Nephron (organoid): ENCODE measurements around the gene MYO1G.

Experiments
- H3K27ac Mint-ChIP-seq, 3 experiments: 2 replicates each; pipeline ENCODE4 v1.8.0; 2020; ENCODE audit warnings: mixed read lengths in 3 of 3, mild to moderate bottlenecking in 2 of 3, moderate library complexity in 1 of 3
- H3K27me3 Mint-ChIP-seq: 2 replicates; pipeline ENCODE4 v1.8.0; 2021; ENCODE audit warnings: low read depth, mild to moderate bottlenecking, moderate library complexity, mixed read lengths
- H3K36me3 Mint-ChIP-seq: 2 replicates; pipeline ENCODE4 v1.8.0; 2020; ENCODE audit warnings: low read depth, mixed read lengths
- H3K4me1 Mint-ChIP-seq: 2 replicates; pipeline ENCODE4 v1.8.0; 2020; ENCODE audit warnings: mixed read lengths
- H3K4me3 Mint-ChIP-seq, 3 experiments: 2 replicates each; pipeline ENCODE4 v1.8.0; 2020; ENCODE audit warnings: mild to moderate bottlenecking in 3 of 3, mixed read lengths in 3 of 3, moderate library complexity in 2 of 3
- H3K9me3 Mint-ChIP-seq: 2 replicates; pipeline ENCODE4 v1.8.0; 2020; ENCODE audit warnings: mixed read lengths
- CTCF ChIP-seq, 3 experiments: fragments of 200-600 bp; sonication (generic); IDR thresholded peaks; one replicate each; pipeline ENCODE4 v1.5.0; 2021; ENCODE audit warnings: antibody characterized with exemption in 3 of 3; ENCODE audit not compliant: unreplicated experiment in 3 of 3

Gene MYO1G

GRCh38 chr7:44964831-44965440 is 13.9 kb downstream of the MYO1G start:
- no peaks in the 10 kb centered on the region for H3K36me3 Mint-ChIP-seq
- no peak overlapping the region for H3K4me3 Mint-ChIP-seq
- no peak overlapping the region for H3K27ac Mint-ChIP-seq
- no peak for TF ChIP-seq CTCF (IDR thresholded peaks at IDR 0.05; ENCODE audit: unreplicated experiment in 3 of 3)
- no peaks in the 10 kb centered on the region for H3K9me3 Mint-ChIP-seq
- H3K4me1 Mint-ChIP-seq = no peaks in the 10 kb centered on the region
- peaks cover 3% of the 10 kb centered on the region for H3K27me3 Mint-ChIP-seq

GRCh38 chr7:44964384-44964830 is 14.4 kb downstream of the MYO1G start:
- H3K9me3 Mint-ChIP-seq = no peaks in the 10 kb centered on the region
- peaks cover 3% of the 10 kb centered on the region for H3K27me3 Mint-ChIP-seq
- H3K4me1 Mint-ChIP-seq = no peaks in the 10 kb centered on the region
- H3K27ac Mint-ChIP-seq = no peak overlapping the region
- H3K4me3 Mint-ChIP-seq = no peak overlapping the region
- TF ChIP-seq CTCF (IDR thresholded peaks at IDR 0.05; ENCODE audit: unreplicated experiment in 3 of 3) = peak in 1 of 3 experiments; percentile 23
- no peaks in the 10 kb centered on the region for H3K36me3 Mint-ChIP-seq

DNA sequence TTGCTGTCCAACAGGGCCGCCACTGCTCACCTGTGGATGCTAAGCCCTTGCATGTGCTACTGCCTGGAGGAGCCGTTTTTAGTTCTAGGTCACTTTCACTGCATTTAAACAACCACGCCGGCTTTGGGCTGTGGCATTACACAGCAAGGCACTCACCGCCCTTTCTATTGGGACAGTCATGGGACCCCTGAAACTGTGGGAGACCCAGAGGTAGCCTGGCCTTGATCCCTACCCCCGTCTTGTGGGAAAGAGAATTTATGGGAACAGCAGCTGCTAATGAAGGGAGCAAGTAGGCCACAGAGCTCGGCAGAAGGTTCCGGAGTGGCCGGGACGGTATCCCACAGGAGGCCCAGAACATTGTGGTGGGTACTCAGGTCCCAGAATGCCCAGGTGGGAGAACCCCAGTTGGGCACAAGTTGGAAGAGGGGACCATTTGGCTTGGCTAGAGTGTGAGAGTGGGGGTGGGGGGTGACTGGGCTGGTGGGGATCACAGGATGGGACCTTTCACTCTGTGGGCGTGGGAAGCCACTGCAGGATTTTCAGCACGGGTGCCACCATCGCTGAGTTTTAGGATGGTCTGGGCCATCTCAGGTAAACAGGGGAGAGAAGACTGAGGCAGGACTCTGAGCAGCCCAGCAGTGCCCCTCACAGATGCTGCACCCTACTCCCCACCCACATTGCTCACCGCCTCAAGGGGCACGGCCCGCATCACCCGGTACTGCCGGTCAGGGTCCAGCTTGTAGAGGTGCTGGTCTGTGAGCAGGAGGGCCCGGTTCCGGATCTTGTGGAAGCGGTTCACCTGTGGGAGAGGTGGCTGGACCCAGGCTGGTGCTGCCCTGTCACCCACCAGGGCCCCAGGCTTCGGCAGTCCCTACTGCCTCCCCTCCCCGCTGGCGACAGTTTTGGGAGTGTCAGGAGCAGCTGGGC is 15.2 kb downstream of the MYO1G start:
- Mint-ChIP-seq H3K27me3 (peaks cover 8% of the 10 kb centered on the region), H3K4me3 (no peak overlapping the region), H3K27ac (no peak overlapping the region), H3K4me1 (no peaks in the 10 kb centered on the region), H3K36me3 (no peaks in the 10 kb centered on the region), H3K9me3 (no peaks in the 10 kb centered on the region)
- TF ChIP-seq CTCF (IDR thresholded peaks at IDR 0.05; ENCODE audit: unreplicated experiment in 3 of 3) = no peak

DNA sequence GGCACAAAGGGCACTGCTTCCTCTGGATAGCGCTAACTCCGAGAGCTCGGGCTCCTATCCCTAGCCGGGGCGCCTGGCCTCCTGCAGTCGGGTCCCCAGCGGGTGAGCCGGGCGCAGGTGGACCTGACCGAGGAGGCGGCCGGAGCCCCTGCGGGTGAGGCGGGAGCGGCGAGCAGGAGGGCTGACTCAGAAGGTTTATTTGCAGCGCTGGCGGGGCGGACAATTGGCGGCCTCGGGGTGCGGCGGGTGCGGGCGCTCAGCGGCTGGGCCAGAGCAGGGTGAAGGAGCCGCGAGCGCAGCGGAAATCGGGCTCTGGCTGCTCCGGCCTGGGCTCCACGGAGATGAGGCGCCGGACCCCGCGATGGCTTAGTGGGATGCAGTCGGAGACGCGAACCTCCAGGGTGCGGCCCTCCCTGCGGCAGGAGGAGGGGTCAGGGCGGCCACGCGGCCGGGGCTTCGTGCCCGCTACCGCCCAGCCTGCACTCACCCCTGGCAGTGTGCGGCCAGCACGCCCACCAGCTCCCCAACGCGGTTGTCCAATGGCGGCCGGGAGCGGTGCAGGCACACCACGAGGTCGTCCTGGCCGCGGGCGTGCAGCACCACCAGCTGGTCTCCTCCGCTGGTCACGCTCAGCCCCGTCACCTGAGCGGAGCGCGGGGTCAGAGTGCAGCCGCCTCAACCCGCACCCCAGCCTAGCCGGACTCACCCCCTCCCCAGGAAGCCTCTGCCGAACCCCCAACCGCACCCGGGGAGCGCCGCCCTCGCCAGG is 16.1 kb downstream of the MYO1G start:
- peaks cover 8% of the 10 kb centered on the region for H3K27me3 Mint-ChIP-seq
- H3K9me3 Mint-ChIP-seq = no peaks in the 10 kb centered on the region
- H3K36me3 Mint-ChIP-seq = no peaks in the 10 kb centered on the region
- no peak overlapping the region for H3K27ac Mint-ChIP-seq
- H3K4me1 Mint-ChIP-seq = no peaks in the 10 kb centered on the region
- H3K4me3 Mint-ChIP-seq = no peak overlapping the region
- no peak for TF ChIP-seq CTCF (IDR thresholded peaks at IDR 0.05; ENCODE audit: unreplicated experiment in 3 of 3)

DNA sequence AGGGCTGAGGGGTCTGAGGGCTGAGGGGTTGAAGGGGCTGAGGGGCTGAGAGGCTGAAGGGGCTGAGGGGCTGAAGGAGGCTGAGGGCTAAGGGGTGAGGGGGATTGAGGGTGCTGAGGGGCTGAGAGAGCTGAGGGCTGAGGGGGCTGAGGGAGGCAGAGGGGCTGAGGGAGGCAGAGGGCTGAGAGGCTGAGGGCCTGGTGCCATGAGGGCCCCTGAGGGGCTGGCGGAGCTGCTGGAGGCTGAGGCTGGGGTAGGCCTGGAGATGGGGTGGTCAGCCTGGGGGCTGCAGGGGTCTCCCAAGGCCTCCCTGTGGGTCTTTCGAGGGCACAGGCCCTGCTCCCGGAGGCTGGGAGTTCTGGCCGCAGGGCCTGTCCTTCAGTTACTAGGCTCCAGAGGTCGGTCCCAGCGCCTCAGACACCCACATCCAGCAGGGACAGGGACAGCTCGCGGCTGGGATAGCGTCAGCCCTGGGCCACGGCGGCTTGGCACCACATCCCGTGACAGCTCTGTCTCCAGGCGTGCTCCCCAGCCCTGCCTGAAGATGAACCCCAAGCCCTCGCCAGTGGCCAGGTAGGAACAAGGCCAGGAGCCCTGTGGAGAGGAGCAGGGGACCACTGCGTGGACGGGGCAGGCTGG is 16.9 kb downstream of the MYO1G start:
- Mint-ChIP-seq H3K27me3 (peaks cover 8% of the 10 kb centered on the region), H3K4me1 (no peaks in the 10 kb centered on the region), H3K36me3 (no peaks in the 10 kb centered on the region), H3K27ac (no peak overlapping the region), H3K4me3 (no peak overlapping the region), H3K9me3 (no peaks in the 10 kb centered on the region)
- no peak for TF ChIP-seq CTCF (IDR thresholded peaks at IDR 0.05; ENCODE audit: unreplicated experiment in 3 of 3)
